Tibial artery (tissue), 4 donors: ENCODE measurements around the gene CDIPT.
"Not testable (repeated sequence)": the region's sequence is repeated elsewhere in the genome, so short reads cannot be mapped to it uniquely, and the experiment has no call there.

Source experiments
- DNase-seq, 2 donors: peaks; one replicate each; pipeline ENCODE4 v3.0.0-alpha.2; 2019
- H3K27ac ChIP-seq, 2 donors: fragments of 200-600 bp; sonication (generic) in 1 of 2; 1 replicate in 1 of 2; 2 replicates in 1 of 2; pipeline ENCODE4 v1.5.1; 2018 to 2019; ENCODE audit warnings: mild to moderate bottlenecking in 1 of 2
- H3K27me3 ChIP-seq, 2 donors: fragments of 200-600 bp; sonication (generic) in 1 of 2; one replicate each; pipeline versions ENCODE4 v1.5.1 to v1.6.0; 2016 to 2019
- H3K36me3 ChIP-seq, 3 donors: fragments of 200-600 bp; sonication (generic) in 2 of 3; one replicate each; pipeline ENCODE4 v1.5.1; 2016 to 2019; ENCODE audit warnings: mild to moderate bottlenecking in 2 of 3
- H3K4me1 ChIP-seq, 4 donors: fragments of 200-600 bp; sonication (generic) in 2 of 4; 1 replicate in 3 of 4; 2 replicates in 1 of 4; pipeline ENCODE4 v1.5.1; 2016 to 2019
- H3K4me3 ChIP-seq, 2 donors: fragments of 200-600 bp; sonication (generic) in 1 of 2; 1 replicate in 1 of 2; 2 replicates in 1 of 2; pipeline ENCODE4 v1.5.1; 2018 to 2019; ENCODE audit warnings: mild to moderate bottlenecking in 2 of 2
- H3K9me3 ChIP-seq, 3 donors: fragments of 200-600 bp; sonication (generic) in 1 of 3; one replicate each; pipeline ENCODE4 v1.5.1; 2016 to 2019
- intact Hi-C: fragments of 100-400 bp; cut with DNase I; formaldehyde crosslinking; loops from one replicate; pipeline ENCODE4 v1.15.0; 2023; ENCODE audit warnings: low total_unique reads
- TF ChIP-seq, protein P1 (sequence below), 2 experiments: fragments of 200-600 bp in 1 of 2; fragments of 450-650 bp in 1 of 2; IDR thresholded peaks; one replicate each; pipeline ENCODE4 v1.5.1; 2017 to 2019; ENCODE audit warnings: antibody characterized with exemption in 2 of 2, mild to moderate bottlenecking in 1 of 2, moderate library complexity in 1 of 2

CDIPT gene

GRCh38 chr16:29893553-29893952, 30.5 kb upstream of the CDIPT start:
- H3K27me3 ChIP-seq = peaks cover 2 to 28% of the 10 kb centered on the region in 2 donors
- no peaks in the 10 kb centered on the region for H3K9me3 ChIP-seq
- intact Hi-C loops = no loop called here
- no peak overlapping the region for H3K4me3 ChIP-seq
- TF ChIP-seq, protein P1, sequence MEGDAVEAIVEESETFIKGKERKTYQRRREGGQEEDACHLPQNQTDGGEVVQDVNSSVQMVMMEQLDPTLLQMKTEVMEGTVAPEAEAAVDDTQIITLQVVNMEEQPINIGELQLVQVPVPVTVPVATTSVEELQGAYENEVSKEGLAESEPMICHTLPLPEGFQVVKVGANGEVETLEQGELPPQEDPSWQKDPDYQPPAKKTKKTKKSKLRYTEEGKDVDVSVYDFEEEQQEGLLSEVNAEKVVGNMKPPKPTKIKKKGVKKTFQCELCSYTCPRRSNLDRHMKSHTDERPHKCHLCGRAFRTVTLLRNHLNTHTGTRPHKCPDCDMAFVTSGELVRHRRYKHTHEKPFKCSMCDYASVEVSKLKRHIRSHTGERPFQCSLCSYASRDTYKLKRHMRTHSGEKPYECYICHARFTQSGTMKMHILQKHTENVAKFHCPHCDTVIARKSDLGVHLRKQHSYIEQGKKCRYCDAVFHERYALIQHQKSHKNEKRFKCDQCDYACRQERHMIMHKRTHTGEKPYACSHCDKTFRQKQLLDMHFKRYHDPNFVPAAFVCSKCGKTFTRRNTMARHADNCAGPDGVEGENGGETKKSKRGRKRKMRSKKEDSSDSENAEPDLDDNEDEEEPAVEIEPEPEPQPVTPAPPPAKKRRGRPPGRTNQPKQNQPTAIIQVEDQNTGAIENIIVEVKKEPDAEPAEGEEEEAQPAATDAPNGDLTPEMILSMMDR (IDR thresholded peaks at IDR 0.05) = no peak
- no peaks in the 10 kb centered on the region for H3K4me1 ChIP-seq
- no peaks in the 10 kb centered on the region for H3K36me3 ChIP-seq
- no peak for DNase-seq
- no peak overlapping the region for H3K27ac ChIP-seq

- Histone ChIP-seq H3K27me3 (peaks cover 0 to 20% of the 10 kb centered on the region in 2 donors), H3K4me3 (no peak overlapping the region), H3K4me1 (no peaks in the 10 kb centered on the region), H3K9me3 (no peaks in the 10 kb centered on the region), H3K36me3 (no peaks in the 10 kb centered on the region), H3K27ac (no peak overlapping the region)
- TF ChIP-seq, protein P1 (IDR thresholded peaks at IDR 0.05) = no peak
- no peak for DNase-seq
- intact Hi-C loops = no loop called here
These were observed 29.4 kb upstream of the CDIPT start for GRCh38 chr16:29892458-29892813.

GRCh38 chr16:29891525-29892457, 28.8 kb upstream of the CDIPT start:
- TF ChIP-seq, protein P1 (IDR thresholded peaks at IDR 0.05) = no peak
- Histone ChIP-seq H3K9me3 (no peaks in the 10 kb centered on the region), H3K36me3 (no peaks in the 10 kb centered on the region), H3K27ac (no peak overlapping the region), H3K27me3 (peaks cover 0 to 13% of the 10 kb centered on the region in 2 donors), H3K4me3 (no peak overlapping the region), H3K4me1 (no peaks in the 10 kb centered on the region)
- intact Hi-C loops = no loop called here
- no peak for DNase-seq

GRCh38 chr16:29889372-29889771, 26.3 kb upstream of the CDIPT start:
- H3K4me3 ChIP-seq, H3K27ac ChIP-seq, DNase-seq, H3K27me3 ChIP-seq, H3K9me3 ChIP-seq, H3K36me3 ChIP-seq, H3K4me1 ChIP-seq, intact Hi-C loops: not testable (repeated sequence)

GRCh38 chr16:29883987-29884386, 21.0 kb upstream of the CDIPT start:
- H3K36me3 ChIP-seq = no peaks in the 10 kb centered on the region
- no peak overlapping the region for H3K4me3 ChIP-seq
- TF ChIP-seq, protein P1 (IDR thresholded peaks at IDR 0.05) = no peak
- no peak overlapping the region for H3K27ac ChIP-seq
- no peaks in the 10 kb centered on the region for H3K9me3 ChIP-seq
- intact Hi-C loops = no loop called here
- no peaks in the 10 kb centered on the region for H3K4me1 ChIP-seq
- peaks cover 0 to 22% of the 10 kb centered on the region in 2 donors for H3K27me3 ChIP-seq
- DNase-seq = no peak

DNA sequence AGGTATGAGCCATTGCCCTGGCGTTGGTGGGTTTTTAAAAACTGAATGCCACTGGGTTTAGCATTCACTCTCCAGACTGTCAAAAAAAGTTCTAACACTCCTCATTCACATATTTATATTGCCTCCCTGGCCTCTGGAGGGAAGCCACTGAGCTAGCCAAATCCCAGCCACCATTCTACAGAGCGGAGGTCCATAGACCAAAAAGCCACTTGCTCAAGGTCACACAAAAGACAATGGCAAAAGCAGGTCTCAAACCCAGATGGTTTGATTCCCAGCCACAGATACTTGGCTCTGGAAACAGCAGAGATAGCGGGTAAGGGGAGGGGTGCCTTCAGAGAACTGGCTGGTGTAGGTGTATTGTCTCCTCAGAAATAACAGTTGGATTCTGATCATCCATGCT, 18.0 kb upstream of the CDIPT start:
- peaks cover 0 to 10% (median 0%) of the 10 kb centered on the region in 4 donors for H3K4me1 ChIP-seq
- intact Hi-C loops = no loop called here
- no peaks in the 10 kb centered on the region for H3K36me3 ChIP-seq
- DNase-seq = no peak
- TF ChIP-seq, protein P1 (IDR thresholded peaks at IDR 0.05) = no peak
- H3K9me3 ChIP-seq = no peaks in the 10 kb centered on the region
- peaks cover 3 to 47% of the 10 kb centered on the region in 2 donors for H3K27me3 ChIP-seq
- H3K27ac ChIP-seq = no peak overlapping the region
- H3K4me3 ChIP-seq = no peak overlapping the region
